Lower leg skin (tissue), 4 donors: ENCODE results near the gene INPP4A. TPM values are rescaled to one million over a fixed set of nuclear protein-coding genes. Genes with fewer than 3 reads are reported as not detected.

Source experiments
- DNase-seq, 2 donors: peaks; one replicate each; pipeline ENCODE4 v3.0.0-alpha.2; 2019; ENCODE audit warnings: low spot score in 2 of 2
- H3K4me3 ChIP-seq: fragments of 200-600 bp; sonication (generic); 2 replicates; pipeline ENCODE4 v1.5.1; 2017; ENCODE audit warnings: mild to moderate bottlenecking, low read depth; ENCODE audit not compliant: poor library complexity, severe bottlenecking
- CTCF ChIP-seq, 3 donors: fragments of 450-650 bp; IDR thresholded peaks; one replicate each; pipeline ENCODE4 v1.5.1; 2016; ENCODE audit warnings: antibody characterized with exemption in 3 of 3, mild to moderate bottlenecking in 3 of 3, moderate library complexity in 2 of 3
- POLR2A ChIP-seq, 2 donors: fragments of 450-650 bp; IDR thresholded peaks; one replicate each; pipeline ENCODE4 v1.6.1; 2016 to 2017; ENCODE audit warnings: antibody characterized with exemption in 2 of 2, mild to moderate bottlenecking in 1 of 2, moderate library complexity in 1 of 2
- WGBS, 2 donors: methylation state at CpG; one replicate each; pipeline ENCODE4 v1.1.5; 2018; 5-methylcytosine and 5-hydroxymethylcytosine counted together
- intact Hi-C: fragments of 100-400 bp; cut with DNase I; formaldehyde crosslinking; loops from one replicate; pipeline ENCODE4 v1.15.0; 2023; ENCODE audit warnings: low total_unique reads
- total RNA-seq, 4 donors: library from RNA; depleted of rRNA; stranded (reverse); fragments of >200 nt; gene quantifications; one replicate each; pipeline ENCODE4 v1.1.0, GENCODE V29; 2016

Gene INPP4A
- total RNA-seq, 4 donors from 2014 or later: 6.7 to 15.5 (median 10.7) TPM

DNA sequence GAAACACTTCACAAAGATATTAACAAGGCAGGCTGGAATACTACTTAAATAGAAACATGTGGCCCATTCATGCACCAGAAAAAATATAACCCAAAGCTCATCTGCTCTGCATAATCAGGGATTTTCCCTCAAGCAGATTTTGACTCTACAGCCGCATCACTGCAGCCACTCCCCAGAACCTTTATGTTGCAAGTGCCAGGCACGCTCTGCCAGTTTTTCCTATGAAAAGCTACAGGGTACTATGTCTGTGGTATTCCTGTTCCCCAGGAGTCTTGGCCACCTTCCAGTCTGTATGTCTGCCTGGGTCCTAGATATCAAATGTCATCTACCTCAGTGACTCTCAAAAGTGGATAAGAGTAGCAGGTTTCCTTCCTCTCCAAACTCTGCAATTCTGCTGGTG is 159.9 kb downstream of the INPP4A start:
- no peak for TF ChIP-seq POLR2A (IDR thresholded peaks at IDR 0.05)
- no peak for TF ChIP-seq CTCF (IDR thresholded peaks at IDR 0.05)
- DNase-seq: no peak
- intact Hi-C loops: no loop called here
- no peak overlapping the region for H3K4me3 ChIP-seq
- WGBS, 2 donors: 25 to 29% methylated on average over 2 of the region's 2 CpGs

DNA sequence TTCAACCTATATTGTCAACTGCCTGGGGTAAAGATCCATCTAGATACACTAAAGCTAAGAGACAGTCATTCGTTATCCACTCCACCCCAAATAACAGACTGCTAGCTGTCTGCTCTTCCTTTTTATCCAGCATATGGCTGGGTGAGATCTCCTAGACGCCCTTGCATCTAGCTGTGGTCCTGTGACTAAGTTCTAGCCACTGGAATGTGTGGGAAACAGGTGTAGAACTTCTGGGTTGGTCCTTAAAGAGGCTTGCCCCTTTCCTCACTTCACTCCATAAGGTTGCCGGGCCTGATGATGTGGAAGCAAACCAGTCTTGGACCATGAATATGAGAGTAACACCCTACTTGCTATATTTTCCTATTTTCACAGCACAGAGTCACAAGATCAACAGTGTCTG is 160.4 kb downstream of the INPP4A start:
- no peak overlapping the region for H3K4me3 ChIP-seq
- TF ChIP-seq CTCF (IDR thresholded peaks at IDR 0.05): no peak
- no peak for TF ChIP-seq POLR2A (IDR thresholded peaks at IDR 0.05)
- 55 to 56% methylated on average over 3 of the region's 3 CpGs for WGBS, 2 donors
- intact Hi-C loops: no loop called here
- no peak for DNase-seq

GRCh38 chr2:98606431-98606830 is 161.8 kb downstream of the INPP4A start:
- no peak overlapping the region for H3K4me3 ChIP-seq
- DNase-seq: no peak
- TF ChIP-seq POLR2A (IDR thresholded peaks at IDR 0.05): no peak
- intact Hi-C loops: loop anchor here (1.0 kb wide), 1 partner anchor 45 kb away; no protein-coding TSS in a partner anchor
- WGBS, 2 donors: 86 to 87% methylated on average over 7 of the region's 7 CpGs

DNA sequence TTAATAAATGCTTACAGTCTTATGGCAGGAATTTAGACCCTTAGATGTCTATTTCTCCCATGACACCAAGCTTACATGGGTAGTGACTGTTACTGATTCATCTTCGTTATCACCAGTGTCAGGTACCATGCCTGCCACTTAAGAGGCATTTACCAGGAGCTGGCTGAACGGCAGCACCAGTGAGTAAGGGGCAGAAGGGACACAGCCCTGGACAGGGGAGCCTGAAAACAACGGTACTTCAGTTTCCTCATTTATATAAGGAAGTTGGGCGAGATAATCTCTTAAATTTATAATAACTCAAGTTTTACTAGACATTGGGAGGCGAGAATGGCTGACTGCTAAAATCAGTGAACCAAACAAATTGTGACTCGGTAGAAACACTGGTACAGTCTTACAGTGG is 162.4 kb downstream of the INPP4A start:
- intact Hi-C loops: no loop called here
- 68 to 69% methylated on average over 6 of the region's 6 CpGs for WGBS, 2 donors
- DNase-seq: no peak
- TF ChIP-seq CTCF (IDR thresholded peaks at IDR 0.05): no peak
- no peak for TF ChIP-seq POLR2A (IDR thresholded peaks at IDR 0.05)
- no peak overlapping the region for H3K4me3 ChIP-seq

- 2 to 6% methylated on average over 7 of the region's 7 CpGs for WGBS, 2 donors
- H3K4me3 ChIP-seq: peak overlapping the region; percentile 83
- TF ChIP-seq POLR2A (IDR thresholded peaks at IDR 0.05) (no peak), CTCF (IDR thresholded peaks at IDR 0.05) (no peak)
- intact Hi-C loops: no loop called here
- no peak for DNase-seq
These were observed 163.1 kb downstream of the INPP4A start for GRCh38 chr2:98607741-98608115.

- WGBS, 2 donors: 0% methylated on average over 19 to 87 of the region's 93 CpGs
- intact Hi-C loops: no loop called here
- TF ChIP-seq POLR2A (IDR thresholded peaks at IDR 0.05) (peak in 1 of 2 donors; percentile 51), CTCF (IDR thresholded peaks at IDR 0.05) (no peak)
- peak within 1 kb of the TSS; percentile 83 for H3K4me3 ChIP-seq
- DNase-seq: peak; percentile 84 to 97
These were observed 163.7 kb downstream of the INPP4A start, which contains the start of the genes COA5 and UNC50 for GRCh38 chr2:98608116-98608961. Gene COA5, minus strand, starts transcription at chr2:98608512. Its CDS starts 107 bp downstream, at chr2:98608405. Gene UNC50, plus strand, starts transcription at chr2:98608589. Its CDS starts 1,171 bp downstream, at chr2:98609760.
